Measurements from ENCODE around the gene SAMD14.

DNA sequence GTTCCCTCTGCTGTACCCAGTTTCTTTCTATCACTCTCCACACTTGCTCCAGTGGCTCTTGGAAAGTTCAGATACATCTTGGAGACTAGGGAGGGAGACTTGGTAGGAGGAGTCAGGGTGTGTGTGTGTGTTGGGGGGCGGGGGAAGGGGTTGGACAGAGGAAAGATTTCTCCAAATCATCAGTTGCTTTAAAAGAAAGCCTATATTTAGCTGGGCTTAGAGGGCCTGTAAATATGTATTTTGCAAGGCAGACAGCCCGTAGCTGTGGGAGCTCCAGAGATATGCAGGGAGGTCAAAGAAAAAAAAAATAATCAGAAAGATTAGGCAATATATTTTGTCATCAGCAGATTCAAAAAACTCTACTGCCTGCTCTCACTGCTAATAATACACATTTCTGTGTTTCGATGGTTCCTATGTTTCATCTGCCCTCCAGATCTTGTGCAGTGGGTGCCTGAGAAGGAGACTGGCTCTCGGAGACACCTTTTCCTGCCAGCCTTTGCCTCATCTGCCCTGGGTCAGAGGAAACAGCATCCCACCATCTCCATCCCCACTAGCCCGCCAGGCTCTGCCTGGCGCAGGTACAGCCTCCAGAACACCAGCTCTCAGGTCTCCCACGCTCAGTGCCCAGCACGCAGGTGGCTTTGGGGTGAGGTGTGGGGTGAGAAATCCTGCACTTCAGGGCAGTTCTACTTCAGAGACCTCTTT lies 25.3 kb upstream of the SAMD14 start:
- TF ChIP-seq TAF1 (IDR thresholded peaks at IDR 0.05; ENCODE audit: low read depth, low read length), result no peak
- no peak for TF ChIP-seq POLR2AphosphoS5 (IDR thresholded peaks at IDR 0.05; ENCODE audit: low read depth, low read length)
- TF ChIP-seq POLR2A (IDR thresholded peaks at IDR 0.05; ENCODE audit: low read depth, low read length), result no peak
- no peak for TF ChIP-seq SPI1 (IDR thresholded peaks at IDR 0.05; ENCODE audit: low read depth, low read length)
- TF ChIP-seq POU2F2 (IDR thresholded peaks at IDR 0.05; ENCODE audit: low read depth, low read length), result no peak

All from GM12891 (cell line).